ENCODE measurements around the gene KCNJ1. TPM values are rescaled to one million over a fixed set of nuclear protein-coding genes. Genes with fewer than 3 reads are reported as not detected.

Gene KCNJ1
- total RNA-seq, 2 experiments from 2014 or later: not detected

GRCh38 chr11:128906185-128907050 lies 39.3 kb upstream of the KCNJ1 start:
- H3K4me1 Mint-ChIP-seq: peaks cover 14% of the 10 kb centered on the region
- H3K36me3 Mint-ChIP-seq (ENCODE audit: low read depth): no peaks in the 10 kb centered on the region
- no peak overlapping the region for H3K27ac Mint-ChIP-seq
- H3K9me3 Mint-ChIP-seq: no peaks in the 10 kb centered on the region
- DNase-seq: no peak
- H3K27me3 Mint-ChIP-seq: peaks cover 65% of the 10 kb centered on the region
- CTCF ChIA-PET: interaction anchor here (0.6 to 1.7 kb wide), 7 partner anchors 12 to 48 kb away, joined by 3 to 4 read pairs (median 3); no protein-coding TSS in a partner anchor
- H3K4me3 Mint-ChIP-seq: peak overlapping the region; percentile 64
- POLR2A ChIA-PET: no interaction called here

GRCh38 chr11:128905345-128906184 lies 38.5 kb upstream of the KCNJ1 start:
- H3K27me3 Mint-ChIP-seq: peaks cover 65% of the 10 kb centered on the region
- peak overlapping the region; percentile 64 for H3K4me3 Mint-ChIP-seq

GRCh38 chr11:128904656-128905344 lies 37.7 kb upstream of the KCNJ1 start:
- CTCF ChIA-PET: interaction anchor here (1.0 to 1.4 kb wide), 3 partner anchors 16 to 21 kb away, joined by 3 to 4 read pairs (median 3); no protein-coding TSS in a partner anchor
- peak overlapping the region; percentile 19 for H3K4me3 Mint-ChIP-seq
- peaks cover 65% of the 10 kb centered on the region for H3K27me3 Mint-ChIP-seq
- H3K27ac Mint-ChIP-seq: no peak overlapping the region
- no peaks in the 10 kb centered on the region for H3K9me3 Mint-ChIP-seq
- no peaks in the 10 kb centered on the region for H3K36me3 Mint-ChIP-seq (ENCODE audit: low read depth)
- peaks cover 14% of the 10 kb centered on the region for H3K4me1 Mint-ChIP-seq
- POLR2A ChIA-PET: no interaction called here
- DNase-seq: no peak

More at GRCh38 chr11:128905345-128906184, 38.5 kb upstream of the KCNJ1 start:
- H3K27ac Mint-ChIP-seq: no peak overlapping the region
- DNase-seq: peak; percentile 44
- CTCF ChIA-PET: interaction anchor here (0.6 to 1.4 kb wide), 6 partner anchors 13 to 49 kb away, joined by 3 to 4 read pairs (median 3); no protein-coding TSS in a partner anchor
- H3K36me3 Mint-ChIP-seq (ENCODE audit: low read depth): no peaks in the 10 kb centered on the region
- POLR2A ChIA-PET: no interaction called here
- peaks cover 14% of the 10 kb centered on the region for H3K4me1 Mint-ChIP-seq
- no peaks in the 10 kb centered on the region for H3K9me3 Mint-ChIP-seq

GRCh38 chr11:128904303-128904655 lies 37.2 kb upstream of the KCNJ1 start:
- H3K27me3 Mint-ChIP-seq: peaks cover 64% of the 10 kb centered on the region
- H3K4me3 Mint-ChIP-seq: no peak overlapping the region
- DNase-seq: no peak
- ChIA-PET POLR2A (no interaction called here), CTCF (interaction anchor here (0.6 to 1.4 kb wide), 2 partner anchors 15 to 52 kb away, joined by 3 read pairs; no protein-coding TSS in a partner anchor)
- no peak overlapping the region for H3K27ac Mint-ChIP-seq
- H3K9me3 Mint-ChIP-seq: no peaks in the 10 kb centered on the region
- H3K36me3 Mint-ChIP-seq (ENCODE audit: low read depth): no peaks in the 10 kb centered on the region
- peaks cover 14% of the 10 kb centered on the region for H3K4me1 Mint-ChIP-seq

GRCh38 chr11:128903248-128904061 lies 36.4 kb upstream of the KCNJ1 start:
- POLR2A ChIA-PET: no interaction called here
- no peaks in the 10 kb centered on the region for H3K36me3 Mint-ChIP-seq (ENCODE audit: low read depth)
- DNase-seq: no peak
- H3K9me3 Mint-ChIP-seq: no peaks in the 10 kb centered on the region
- H3K27ac Mint-ChIP-seq: no peak overlapping the region
- CTCF ChIA-PET: interaction anchor here (0.6 to 1.4 kb wide), 3 partner anchors 9 to 53 kb away, joined by 3 read pairs; no protein-coding TSS in a partner anchor
- H3K27me3 Mint-ChIP-seq: peaks cover 60% of the 10 kb centered on the region
- peaks cover 13% of the 10 kb centered on the region for H3K4me1 Mint-ChIP-seq
- no peak overlapping the region for H3K4me3 Mint-ChIP-seq

GRCh38 chr11:128902515-128903066 lies 35.5 kb upstream of the KCNJ1 start:
- Mint-ChIP-seq H3K27ac (no peak overlapping the region), H3K4me1 (peaks cover 12% of the 10 kb centered on the region), H3K9me3 (no peaks in the 10 kb centered on the region), H3K4me3 (no peak overlapping the region), H3K27me3 (peaks cover 58% of the 10 kb centered on the region), H3K36me3 (ENCODE audit: low read depth) (no peaks in the 10 kb centered on the region)
- ChIA-PET CTCF (interaction anchor here (1.0 kb wide), 1 partner anchor 10 kb away, joined by 3 read pairs; no protein-coding TSS in a partner anchor), POLR2A (no interaction called here)
- no peak for DNase-seq

- POLR2A ChIA-PET: no interaction called here
- DNase-seq: no peak
- Mint-ChIP-seq H3K27ac (no peak overlapping the region), H3K36me3 (ENCODE audit: low read depth) (no peaks in the 10 kb centered on the region), H3K27me3 (peaks cover 56% of the 10 kb centered on the region), H3K4me3 (no peak overlapping the region), H3K9me3 (no peaks in the 10 kb centered on the region), H3K4me1 (peaks cover 12% of the 10 kb centered on the region)
- CTCF ChIA-PET: interaction anchor here (0.6 kb wide), 1 partner anchor 763 kb away, joined by 5 read pairs; no protein-coding TSS in a partner anchor
These were observed 34.8 kb upstream of the KCNJ1 start for GRCh38 chr11:128901653-128902514.

GRCh38 chr11:128900468-128900867 lies 33.4 kb upstream of the KCNJ1 start:
- H3K4me3 Mint-ChIP-seq: no peak overlapping the region
- H3K4me1 Mint-ChIP-seq: peaks cover 5% of the 10 kb centered on the region
- H3K36me3 Mint-ChIP-seq (ENCODE audit: low read depth): no peaks in the 10 kb centered on the region
- H3K9me3 Mint-ChIP-seq: no peaks in the 10 kb centered on the region
- no peak for DNase-seq
- POLR2A ChIA-PET: no interaction called here
- no peak overlapping the region for H3K27ac Mint-ChIP-seq
- H3K27me3 Mint-ChIP-seq: peaks cover 49% of the 10 kb centered on the region
- CTCF ChIA-PET: no interaction called here

GRCh38 chr11:128898580-128899344 lies 31.7 kb upstream of the KCNJ1 start:
- H3K4me3 Mint-ChIP-seq: no peak overlapping the region
- ChIA-PET POLR2A (no interaction called here), CTCF (no interaction called here)
- DNase-seq: no peak
- no peaks in the 10 kb centered on the region for H3K36me3 Mint-ChIP-seq (ENCODE audit: low read depth)
- peaks cover 42% of the 10 kb centered on the region for H3K27me3 Mint-ChIP-seq
- H3K27ac Mint-ChIP-seq: no peak overlapping the region
- peaks cover 6% of the 10 kb centered on the region for H3K4me1 Mint-ChIP-seq
- no peaks in the 10 kb centered on the region for H3K9me3 Mint-ChIP-seq

- Mint-ChIP-seq H3K4me1 (peaks cover 8% of the 10 kb centered on the region), H3K27ac (no peak overlapping the region), H3K27me3 (peaks cover 36% of the 10 kb centered on the region), H3K9me3 (no peaks in the 10 kb centered on the region), H3K4me3 (no peak overlapping the region), H3K36me3 (ENCODE audit: low read depth) (no peaks in the 10 kb centered on the region)
- ChIA-PET CTCF (no interaction called here), POLR2A (no interaction called here)
- no peak for DNase-seq
These were observed 30.7 kb upstream of the KCNJ1 start for GRCh38 chr11:128897826-128898225.

All from activated CD4-positive, alpha-beta T cell treated with anti-CD3 and anti-CD28 coated beads, Interleukin-2, amount 10 ng/mL, durations not matched to agents 7 days and 5 days (primary cell).